22Rv1 (cell line): ENCODE results near the gene SFXN5.

ENCODE experiments used
- CTCF ChIP-seq: fragments of 450-650 bp; IDR thresholded peaks from 2 replicates; pipeline ENCODE4 v1.5.1; 2017; ENCODE audit warnings: mild to moderate bottlenecking
- ZFX ChIP-seq: fragments of 450-650 bp; IDR thresholded peaks from 2 replicates; pipeline ENCODE4 v1.6.1; 2017; ENCODE audit warnings: antibody characterized with exemption, borderline replicate concordance

GRCh38 chr2:72945450-72946019 is 126.0 kb downstream of the SFXN5 start:
- no peak for TF ChIP-seq CTCF
- no peak for TF ChIP-seq ZFX
